Measurements from ENCODE around the gene ARRB2. TPM values are rescaled to one million over a fixed set of nuclear protein-coding genes. Genes with fewer than 3 reads are reported as not detected.

The ARRB2 gene
- total RNA-seq, 4 donors from 2014 or later, result 12.1 to 20.6 (median 16.0) TPM

DNA sequence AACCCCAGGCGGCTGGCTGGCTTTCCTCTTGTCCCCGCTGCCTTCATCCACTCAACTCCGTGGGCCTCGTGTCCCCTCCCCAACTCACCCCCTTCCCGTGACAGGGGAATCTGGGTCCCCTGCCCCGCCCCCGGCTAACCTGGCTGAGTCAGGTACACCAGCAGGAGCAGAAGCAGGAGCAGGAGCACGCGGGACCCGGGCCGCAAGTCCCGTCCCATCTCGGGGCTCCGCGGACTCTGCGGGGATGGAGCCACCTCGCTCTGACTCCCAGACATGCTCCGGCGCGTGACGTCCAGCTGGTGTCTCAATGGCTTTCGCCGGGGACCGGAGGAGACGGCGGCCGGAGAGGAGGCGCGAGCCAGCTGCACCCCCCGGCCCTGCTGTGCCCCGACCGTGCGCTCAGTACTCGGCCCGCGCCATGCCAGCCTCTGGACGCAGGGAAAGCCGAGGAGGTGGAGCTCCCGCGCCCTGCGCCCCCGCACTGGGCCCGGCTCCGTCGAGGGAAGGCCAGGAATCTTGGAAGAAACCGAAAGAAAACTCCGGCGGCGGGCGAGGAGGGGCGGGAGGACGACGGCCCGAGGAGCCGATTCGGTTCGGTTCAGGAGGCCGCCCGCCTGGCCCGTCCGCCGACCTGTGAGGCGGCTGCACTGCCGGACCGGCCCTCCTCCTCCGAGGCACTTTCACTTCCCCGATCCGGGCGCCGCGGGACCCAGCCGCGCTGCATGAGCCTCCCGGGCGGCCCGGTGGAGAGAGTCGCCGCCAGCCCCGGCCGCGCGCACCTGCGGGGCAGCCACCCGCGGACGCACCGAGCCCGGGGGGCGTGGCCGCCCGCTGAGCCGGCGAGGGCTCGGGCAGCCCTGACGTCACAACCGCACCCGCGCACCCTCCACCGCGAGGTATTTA is 28.9 kb downstream of the ARRB2 start, which contains the start of the genes CXCL16 and ZMYND15:
CXCL16 (minus strand) TSS at position 807 of the 903 bp plus-strand sequence; CDS start at position 218, 589 bp downstream.
ZMYND15 (plus strand) TSS at position 712 of the 903 bp plus-strand sequence. CDS start 716 bp downstream, outside the sequence.
- under 1% methylated on average over 74 of the region's 100 CpGs for WGBS

DNA sequence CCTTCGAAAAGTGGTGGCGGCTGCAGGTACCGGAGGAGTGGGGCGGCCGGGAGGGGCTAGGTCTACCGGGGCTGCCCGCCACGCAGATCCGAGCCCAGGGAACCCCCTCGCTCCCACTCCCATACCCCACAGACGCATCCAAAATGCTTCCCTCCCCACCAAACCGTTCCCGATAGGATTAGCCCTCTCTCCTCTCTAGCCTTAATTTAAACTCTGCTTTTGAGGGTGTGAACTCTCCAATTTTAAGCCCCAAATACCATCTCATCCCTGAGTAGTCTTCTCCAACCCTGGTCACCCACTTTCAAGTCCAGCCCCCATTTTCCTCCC is 29.6 kb downstream of the ARRB2 start:
- H3K9me3 ChIP-seq, result no peaks in the 10 kb centered on the region
- peaks cover 21% of the 10 kb centered on the region for H3K4me1 ChIP-seq
- peak overlapping the region; percentile 46 for H3K27ac ChIP-seq
- no peak for TF ChIP-seq POLR2A (IDR thresholded peaks at IDR 0.05)
- TF ChIP-seq EP300 (IDR thresholded peaks at IDR 0.05), result no peak
- no peak for TF ChIP-seq POLR2AphosphoS5 (IDR thresholded peaks at IDR 0.05)
- no peak for TF ChIP-seq CTCF (IDR thresholded peaks at IDR 0.05)
- no peak for DNase-seq (ENCODE audit: low spot score in 2 of 2)
- peak overlapping the region; percentile 90 for H3K4me3 ChIP-seq
- H3K27me3 ChIP-seq, result peaks cover 7% of the 10 kb centered on the region
- 17% methylated on average over 10 of the region's 13 CpGs for WGBS
- no peaks in the 10 kb centered on the region for H3K36me3 ChIP-seq

More for the DNA sequence above, 28.9 kb downstream of the ARRB2 start, which contains the start of the genes CXCL16 and ZMYND15:
- H3K4me3 ChIP-seq, result peak within 1 kb of the TSS; percentile 90
- H3K27me3 ChIP-seq, result peaks cover under 1% of the 10 kb centered on the region
- H3K36me3 ChIP-seq, result peaks cover 5% of the 10 kb centered on the region
- peaks cover 19% of the 10 kb centered on the region for H3K4me1 ChIP-seq
- peak within 1 kb of the TSS; percentile 46 for H3K27ac ChIP-seq
- TF ChIP-seq POLR2A (IDR thresholded peaks at IDR 0.05), result peak in 1 of 2 donors; percentile 25
- no peak for TF ChIP-seq CTCF (IDR thresholded peaks at IDR 0.05)
- TF ChIP-seq EP300 (IDR thresholded peaks at IDR 0.05), result no peak
- TF ChIP-seq POLR2AphosphoS5 (IDR thresholded peaks at IDR 0.05), result no peak
- peak in 1 of 2 donors; percentile 73 for DNase-seq (ENCODE audit: low spot score in 2 of 2)
- no peaks in the 10 kb centered on the region for H3K9me3 ChIP-seq

GRCh38 chr17:4740584-4740983 is 30.2 kb downstream of the ARRB2 start:
- Histone ChIP-seq H3K9me3 (no peaks in the 10 kb centered on the region), H3K27ac (no peak overlapping the region), H3K4me3 (peak overlapping the region; percentile 90)

DNA sequence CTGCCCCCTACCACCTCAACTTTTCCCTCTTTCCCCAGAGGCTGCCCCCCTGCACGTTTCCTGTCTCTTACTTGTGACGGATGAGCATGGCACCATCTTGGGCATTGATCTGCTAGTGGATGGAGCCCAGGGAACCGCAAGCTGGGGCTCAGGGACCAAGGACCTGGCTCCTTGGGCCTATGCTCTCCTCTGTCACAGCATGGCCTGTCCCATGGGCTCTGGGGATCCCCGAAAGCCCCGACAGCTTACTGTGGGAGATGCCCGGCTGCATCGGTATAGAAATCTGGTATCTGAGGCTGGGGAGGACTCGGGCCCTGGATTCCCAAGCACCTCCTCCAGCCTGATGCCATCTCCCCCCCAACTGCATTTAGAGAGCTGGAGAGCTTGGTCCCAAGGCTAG is 31.1 kb downstream of the ARRB2 start:
- TF ChIP-seq POLR2A (IDR thresholded peaks at IDR 0.05) (no peak), POLR2AphosphoS5 (IDR thresholded peaks at IDR 0.05) (no peak), EP300 (IDR thresholded peaks at IDR 0.05) (no peak), CTCF (IDR thresholded peaks at IDR 0.05) (no peak)
- no peak overlapping the region for H3K27ac ChIP-seq
- H3K36me3 ChIP-seq, result no peaks in the 10 kb centered on the region
- H3K4me3 ChIP-seq, result no peak overlapping the region
- no peak for DNase-seq (ENCODE audit: low spot score in 2 of 2)
- 91% methylated on average over 8 of the region's 8 CpGs for WGBS
- no peaks in the 10 kb centered on the region for H3K9me3 ChIP-seq
- peaks cover 28% of the 10 kb centered on the region for H3K4me1 ChIP-seq
- peaks cover 14% of the 10 kb centered on the region for H3K27me3 ChIP-seq

More at GRCh38 chr17:4740584-4740983, 30.2 kb downstream of the ARRB2 start:
- H3K4me1 ChIP-seq, result peaks cover 27% of the 10 kb centered on the region
- TF ChIP-seq POLR2AphosphoS5 (IDR thresholded peaks at IDR 0.05) (no peak), CTCF (IDR thresholded peaks at IDR 0.05) (no peak), EP300 (IDR thresholded peaks at IDR 0.05) (no peak), POLR2A (IDR thresholded peaks at IDR 0.05) (no peak)
- H3K36me3 ChIP-seq, result no peaks in the 10 kb centered on the region
- 95% methylated on average over 8 of the region's 8 CpGs for WGBS
- peaks cover 12% of the 10 kb centered on the region for H3K27me3 ChIP-seq
- no peak for DNase-seq (ENCODE audit: low spot score in 2 of 2)

DNA sequence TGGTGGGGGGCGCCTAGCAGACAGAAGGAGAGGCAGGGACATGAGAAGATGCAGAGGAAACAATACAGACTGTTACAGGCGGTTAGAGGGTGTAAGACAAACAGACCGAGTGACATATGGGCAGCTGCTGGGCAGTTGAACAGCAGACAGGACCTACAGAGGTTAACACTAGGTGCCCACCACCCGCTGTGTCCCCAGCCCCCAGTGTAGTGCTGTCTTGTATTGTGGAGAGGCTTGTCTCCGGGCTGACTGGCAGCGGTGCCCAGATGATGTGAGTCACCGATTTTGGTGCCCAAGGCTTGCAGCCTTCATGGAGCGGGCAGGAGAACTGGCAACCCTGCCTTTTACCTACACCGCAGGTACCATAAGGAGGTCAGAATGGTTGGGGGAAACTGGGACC is 31.7 kb downstream of the ARRB2 start:
- no peak for DNase-seq (ENCODE audit: low spot score in 2 of 2)
- Histone ChIP-seq H3K27ac (no peak overlapping the region), H3K27me3 (peaks cover 14% of the 10 kb centered on the region), H3K9me3 (no peaks in the 10 kb centered on the region), H3K36me3 (no peaks in the 10 kb centered on the region), H3K4me1 (peaks cover 28% of the 10 kb centered on the region), H3K4me3 (no peak overlapping the region)
- TF ChIP-seq POLR2A (IDR thresholded peaks at IDR 0.05) (no peak), CTCF (IDR thresholded peaks at IDR 0.05) (no peak), EP300 (IDR thresholded peaks at IDR 0.05) (no peak), POLR2AphosphoS5 (IDR thresholded peaks at IDR 0.05) (no peak)
- 64% methylated on average over 9 of the region's 9 CpGs for WGBS

Data from suprapubic skin (tissue), 4 donors.